HEK293 (cell line): ENCODE measurements around the gene ELL.

Experiments used
- CTCF ChIA-PET: fragments of 350-600 bp; formaldehyde crosslinking; extraction: SDS; loops from one replicate; lab custom pipeline; 2021; ENCODE audit warnings: antibody characterized with exemption; lab: Yijun Ruan, JAX
- POLR2A ChIA-PET: fragments of 300-600 bp; formaldehyde crosslinking; extraction: SDS; loops from one replicate; lab custom pipeline; 2020; ENCODE audit warnings: antibody characterized with exemption, inconsistent platforms; lab: Yijun Ruan, JAX
- H3K27ac ChIP-seq: fragments of 200-500 bp; sonication (Bioruptor generic); 2 replicates; pipeline ENCODE4 v1.5.1; 2014; ENCODE audit warnings: low read depth, low read length, control low read depth, inconsistent platforms; ENCODE audit errors: extremely low read depth
- H3K36me3 ChIP-seq, 2 experiments: fragments of 200-500 bp in 1 of 2; sonication (Bioruptor generic) in 1 of 2; 1 replicate in 1 of 2; 2 replicates in 1 of 2; pipeline ENCODE4 v1.5.1; 2014 to 2017; ENCODE audit warnings: inconsistent platforms in 2 of 2, low read length in 2 of 2; ENCODE audit not compliant: control insufficient read depth in 2 of 2, insufficient read depth in 1 of 2
- H3K4me1 ChIP-seq: fragments of 200-500 bp; sonication (Bioruptor generic); 2 replicates; pipeline ENCODE4 v1.5.1; 2014; ENCODE audit warnings: mild to moderate bottlenecking, low read length, inconsistent platforms; ENCODE audit not compliant: control insufficient read depth, insufficient read depth
- H3K4me3 ChIP-seq: 2 replicates; pipeline ENCODE4 v1.5.1; 2011; ENCODE audit warnings: low read depth, mild to moderate bottlenecking, control low read depth, low read length, moderate library complexity
- H3K9me3 ChIP-seq: fragments of 200-500 bp; sonication (Bioruptor generic); 2 replicates; pipeline ENCODE4 v1.5.1; 2014; ENCODE audit warnings: low read depth, low read length, inconsistent platforms; ENCODE audit not compliant: control insufficient read depth, insufficient read depth
- GLIS2 ChIP-seq: fragments of 450-650 bp; formaldehyde crosslinking; IDR thresholded peaks from 2 replicates; pipeline ENCODE4 v1.5.1; 2016; ENCODE audit warnings: missing biosample characterization, missing genetic modification characterization
- PRDM1 ChIP-seq: fragments of 450-650 bp; formaldehyde crosslinking; IDR thresholded peaks from 2 replicates; pipeline ENCODE4; 2016; ENCODE audit warnings: missing biosample characterization, missing genetic modification characterization
- RBAK ChIP-seq: fragments of 450-650 bp; formaldehyde crosslinking; IDR thresholded peaks from 2 replicates; pipeline ENCODE4 v1.5.1; 2016; ENCODE audit warnings: missing biosample characterization, missing genetic modification characterization
- SETDB1 ChIP-seq: IDR thresholded peaks from one replicate; pipeline ENCODE4 v1.6.1; 2017; ENCODE audit warnings: mild to moderate bottlenecking, low read length, moderate library complexity, mixed read lengths; ENCODE audit not compliant: insufficient read length
- YY1 ChIP-seq: fragments of 450-650 bp; formaldehyde crosslinking; IDR thresholded peaks from 2 replicates; pipeline ENCODE4 v1.5.1; 2018; ENCODE audit warnings: missing biosample characterization, missing genetic modification characterization
- ZNF10 ChIP-seq: fragments of 450-650 bp; formaldehyde crosslinking; IDR thresholded peaks from 2 replicates; pipeline ENCODE4 v1.5.1; 2017; ENCODE audit warnings: missing biosample characterization, missing genetic modification characterization
- ZNF140 ChIP-seq: fragments of 450-650 bp; formaldehyde crosslinking; IDR thresholded peaks from 2 replicates; pipeline ENCODE4 v1.5.1; 2016; ENCODE audit warnings: missing biosample characterization, missing genetic modification characterization
- ZNF157 ChIP-seq: fragments of 450-650 bp; formaldehyde crosslinking; IDR thresholded peaks from 2 replicates; pipeline ENCODE4 v1.5.1; 2016; ENCODE audit warnings: missing biosample characterization, missing genetic modification characterization
- ZNF184 ChIP-seq: fragments of 450-650 bp; IDR thresholded peaks from 2 replicates; pipeline ENCODE4 v1.5.1; 2018; ENCODE audit warnings: missing biosample characterization, mild to moderate bottlenecking, missing genetic modification characterization
- ZNF391 ChIP-seq: fragments of 450-650 bp; formaldehyde crosslinking; IDR thresholded peaks from 2 replicates; pipeline ENCODE4 v1.5.1; 2016; ENCODE audit warnings: low read depth, missing biosample characterization, missing genetic modification characterization, borderline replicate concordance
- ZNF747 ChIP-seq: fragments of 450-650 bp; formaldehyde crosslinking; IDR thresholded peaks from 2 replicates; pipeline ENCODE4 v1.5.1; 2016; ENCODE audit warnings: missing biosample characterization, missing genetic modification characterization
- TF ChIP-seq, protein P1 (sequence below): fragments of 450-650 bp; formaldehyde crosslinking; IDR thresholded peaks from 2 replicates; pipeline ENCODE4 v1.5.1; 2016; ENCODE audit warnings: missing biosample characterization, missing genetic modification characterization
- TF ChIP-seq, protein P2 (sequence below): fragments of 450-650 bp; formaldehyde crosslinking; IDR thresholded peaks from 2 replicates; pipeline ENCODE4 v1.5.1; 2016; ENCODE audit warnings: missing biosample characterization, missing genetic modification characterization
- TF ChIP-seq, protein P3 (sequence below): fragments of 450-650 bp; formaldehyde crosslinking; IDR thresholded peaks from 2 replicates; pipeline ENCODE4 v1.5.1; 2016; ENCODE audit warnings: missing biosample characterization, missing genetic modification characterization
- TF ChIP-seq, protein P4 (sequence below): fragments of 450-650 bp; formaldehyde crosslinking; IDR thresholded peaks from 2 replicates; pipeline ENCODE4 v1.5.1; 2016; ENCODE audit warnings: missing biosample characterization, missing genetic modification characterization
- TF ChIP-seq, protein P5 (sequence below): fragments of 450-650 bp; formaldehyde crosslinking; IDR thresholded peaks from 2 replicates; pipeline ENCODE4 v1.5.1; 2016; ENCODE audit warnings: missing biosample characterization, missing genetic modification characterization

The ELL gene

DNA sequence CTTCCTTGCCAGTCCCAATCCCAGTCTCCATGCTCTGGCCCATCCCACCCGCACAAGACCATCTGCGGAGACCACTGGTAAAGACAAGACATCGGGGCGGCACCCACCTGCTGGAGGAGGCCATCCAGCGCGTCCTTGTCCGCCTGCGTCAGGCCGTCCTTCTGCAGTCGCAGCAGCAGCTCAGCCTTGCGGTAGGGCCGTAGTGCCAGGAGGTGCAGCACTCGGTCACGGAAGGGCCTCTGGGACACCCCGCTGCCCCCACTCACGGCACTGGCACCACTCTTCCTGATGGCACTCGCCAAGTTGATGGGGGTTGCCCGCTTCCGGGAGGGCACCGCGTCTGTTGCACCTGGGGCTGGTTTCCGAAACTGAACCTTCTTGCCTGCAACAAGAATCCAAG is 60.4 kb downstream of the ELL start:
- CTCF ChIA-PET = interaction anchor here (0.6 to 5.8 kb wide), 25 partner anchors 8 to 865 kb away, joined by 3 to 85 read pairs (median 4); partner anchors contain the start of genes DDX49 and KXD1
- Histone ChIP-seq H3K27ac (no peak overlapping the region), H3K4me1 (peaks cover 4% of the 10 kb centered on the region; the same call in 1 of the 2 replicates), H3K4me3 (no peak overlapping the region), H3K9me3 (no peaks in the 10 kb centered on the region), H3K36me3 (peaks cover 0 to 31% of the 10 kb centered on the region in 2 experiments; a peak in 2 of 3 replicates)
- POLR2A ChIA-PET = interaction anchor here (0.6 kb wide), 1 partner anchor 458 kb away, joined by 4 read pairs; the partner anchor contains the start of genes COPE and DDX49
- TF ChIP-seq, protein P1, sequence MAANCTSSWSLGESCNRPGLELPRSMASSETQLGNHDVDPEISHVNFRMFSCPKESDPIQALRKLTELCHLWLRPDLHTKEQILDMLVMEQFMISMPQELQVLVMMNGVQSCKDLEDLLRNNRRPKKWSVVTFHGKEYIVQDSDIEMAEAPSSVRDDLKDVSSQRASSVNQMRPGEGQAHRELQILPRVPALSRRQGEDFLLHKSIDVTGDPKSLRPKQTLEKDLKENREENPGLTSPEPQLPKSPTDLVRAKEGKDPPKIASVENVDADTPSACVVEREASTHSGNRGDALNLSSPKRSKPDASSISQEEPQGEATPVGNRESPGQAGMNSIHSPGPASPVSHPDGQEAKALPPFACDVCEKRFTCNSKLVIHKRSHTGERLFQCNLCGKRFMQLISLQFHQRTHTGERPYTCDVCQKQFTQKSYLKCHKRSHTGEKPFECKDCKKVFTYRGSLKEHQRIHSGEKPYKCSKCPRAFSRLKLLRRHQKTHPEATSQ (tag by site-specific recombination) = no peak
- TF ChIP-seq, protein P2, sequence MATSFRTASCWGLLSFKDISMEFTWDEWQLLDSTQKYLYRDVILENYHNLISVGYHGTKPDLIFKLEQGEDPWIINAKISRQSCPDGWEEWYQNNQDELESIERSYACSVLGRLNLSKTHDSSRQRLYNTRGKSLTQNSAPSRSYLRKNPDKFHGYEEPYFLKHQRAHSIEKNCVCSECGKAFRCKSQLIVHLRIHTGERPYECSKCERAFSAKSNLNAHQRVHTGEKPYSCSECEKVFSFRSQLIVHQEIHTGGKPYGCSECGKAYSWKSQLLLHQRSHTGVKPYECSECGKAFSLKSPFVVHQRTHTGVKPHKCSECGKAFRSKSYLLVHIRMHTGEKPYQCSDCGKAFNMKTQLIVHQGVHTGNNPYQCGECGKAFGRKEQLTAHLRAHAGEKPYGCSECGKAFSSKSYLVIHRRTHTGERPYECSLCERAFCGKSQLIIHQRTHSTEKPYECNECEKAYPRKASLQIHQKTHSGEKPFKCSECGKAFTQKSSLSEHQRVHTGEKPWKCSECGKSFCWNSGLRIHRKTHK (tag by site-specific recombination) = no peak
- TF ChIP-seq, protein P3, sequence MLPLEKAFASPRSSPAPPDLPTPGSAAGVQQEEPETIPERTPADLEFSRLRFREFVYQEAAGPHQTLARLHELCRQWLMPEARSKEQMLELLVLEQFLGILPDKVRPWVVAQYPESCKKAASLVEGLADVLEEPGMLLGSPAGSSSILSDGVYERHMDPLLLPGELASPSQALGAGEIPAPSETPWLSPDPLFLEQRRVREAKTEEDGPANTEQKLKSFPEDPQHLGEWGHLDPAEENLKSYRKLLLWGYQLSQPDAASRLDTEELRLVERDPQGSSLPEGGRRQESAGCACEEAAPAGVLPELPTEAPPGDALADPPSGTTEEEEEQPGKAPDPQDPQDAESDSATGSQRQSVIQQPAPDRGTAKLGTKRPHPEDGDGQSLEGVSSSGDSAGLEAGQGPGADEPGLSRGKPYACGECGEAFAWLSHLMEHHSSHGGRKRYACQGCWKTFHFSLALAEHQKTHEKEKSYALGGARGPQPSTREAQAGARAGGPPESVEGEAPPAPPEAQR = no peak
- TF ChIP-seq RBAK (tag by site-specific recombination) (no peak), ZNF157 (tag by site-specific recombination) (no peak), ZNF184 (tag by site-specific recombination) (no peak), ZNF10 (tag by site-specific recombination) (no peak), PRDM1 (tag by site-specific recombination) (no peak)
- TF ChIP-seq, protein P4, sequence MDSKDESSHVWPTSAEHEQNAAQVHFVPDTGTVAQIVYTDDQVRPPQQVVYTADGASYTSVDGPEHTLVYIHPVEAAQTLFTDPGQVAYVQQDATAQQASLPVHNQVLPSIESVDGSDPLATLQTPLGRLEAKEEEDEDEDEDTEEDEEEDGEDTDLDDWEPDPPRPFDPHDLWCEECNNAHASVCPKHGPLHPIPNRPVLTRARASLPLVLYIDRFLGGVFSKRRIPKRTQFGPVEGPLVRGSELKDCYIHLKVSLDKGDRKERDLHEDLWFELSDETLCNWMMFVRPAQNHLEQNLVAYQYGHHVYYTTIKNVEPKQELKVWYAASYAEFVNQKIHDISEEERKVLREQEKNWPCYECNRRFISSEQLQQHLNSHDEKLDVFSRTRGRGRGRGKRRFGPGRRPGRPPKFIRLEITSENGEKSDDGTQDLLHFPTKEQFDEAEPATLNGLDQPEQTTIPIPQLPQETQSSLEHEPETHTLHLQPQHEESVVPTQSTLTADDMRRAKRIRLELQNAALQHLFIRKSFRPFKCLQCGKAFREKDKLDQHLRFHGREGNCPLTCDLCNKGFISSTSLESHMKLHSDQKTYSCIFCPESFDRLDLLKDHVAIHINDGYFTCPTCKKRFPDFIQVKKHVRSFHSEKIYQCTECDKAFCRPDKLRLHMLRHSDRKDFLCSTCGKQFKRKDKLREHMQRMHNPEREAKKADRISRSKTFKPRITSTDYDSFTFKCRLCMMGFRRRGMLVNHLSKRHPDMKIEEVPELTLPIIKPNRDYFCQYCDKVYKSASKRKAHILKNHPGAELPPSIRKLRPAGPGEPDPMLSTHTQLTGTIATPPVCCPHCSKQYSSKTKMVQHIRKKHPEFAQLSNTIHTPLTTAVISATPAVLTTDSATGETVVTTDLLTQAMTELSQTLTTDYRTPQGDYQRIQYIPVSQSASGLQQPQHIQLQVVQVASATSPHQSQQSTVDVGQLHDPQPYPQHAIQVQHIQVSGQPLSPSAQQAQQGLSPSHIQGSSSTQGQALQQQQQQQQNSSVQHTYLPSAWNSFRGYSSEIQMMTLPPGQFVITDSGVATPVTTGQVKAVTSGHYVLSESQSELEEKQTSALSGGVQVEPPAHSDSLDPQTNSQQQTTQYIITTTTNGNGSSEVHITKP = no peak
- TF ChIP-seq, protein P5, sequence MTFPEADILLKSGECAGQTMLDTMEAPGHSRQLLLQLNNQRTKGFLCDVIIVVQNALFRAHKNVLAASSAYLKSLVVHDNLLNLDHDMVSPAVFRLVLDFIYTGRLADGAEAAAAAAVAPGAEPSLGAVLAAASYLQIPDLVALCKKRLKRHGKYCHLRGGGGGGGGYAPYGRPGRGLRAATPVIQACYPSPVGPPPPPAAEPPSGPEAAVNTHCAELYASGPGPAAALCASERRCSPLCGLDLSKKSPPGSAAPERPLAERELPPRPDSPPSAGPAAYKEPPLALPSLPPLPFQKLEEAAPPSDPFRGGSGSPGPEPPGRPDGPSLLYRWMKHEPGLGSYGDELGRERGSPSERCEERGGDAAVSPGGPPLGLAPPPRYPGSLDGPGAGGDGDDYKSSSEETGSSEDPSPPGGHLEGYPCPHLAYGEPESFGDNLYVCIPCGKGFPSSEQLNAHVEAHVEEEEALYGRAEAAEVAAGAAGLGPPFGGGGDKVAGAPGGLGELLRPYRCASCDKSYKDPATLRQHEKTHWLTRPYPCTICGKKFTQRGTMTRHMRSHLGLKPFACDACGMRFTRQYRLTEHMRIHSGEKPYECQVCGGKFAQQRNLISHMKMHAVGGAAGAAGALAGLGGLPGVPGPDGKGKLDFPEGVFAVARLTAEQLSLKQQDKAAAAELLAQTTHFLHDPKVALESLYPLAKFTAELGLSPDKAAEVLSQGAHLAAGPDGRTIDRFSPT (tag by site-specific recombination) = no peak

DNA sequence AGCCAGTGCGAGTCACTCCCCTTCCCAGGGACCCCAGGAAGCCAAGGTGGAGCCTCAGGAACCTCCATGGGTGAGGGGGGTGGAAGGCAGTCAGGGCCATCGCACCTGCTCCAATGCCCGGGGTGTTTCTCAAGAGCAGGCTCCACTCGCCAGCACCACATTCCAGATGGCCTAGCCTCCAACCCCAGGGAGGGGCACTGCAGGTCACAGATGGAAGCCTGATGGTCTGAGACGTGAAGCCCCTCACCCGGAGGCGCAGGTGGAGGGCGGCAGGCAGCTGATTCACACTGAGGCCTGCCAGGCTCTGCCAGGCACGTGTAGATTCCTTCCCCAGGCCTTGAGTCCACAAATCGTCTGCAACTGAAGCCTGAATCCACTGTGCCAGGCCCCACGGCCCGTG is 61.0 kb downstream of the ELL start:
- CTCF ChIA-PET = interaction anchor here (0.6 to 5.8 kb wide), 13 partner anchors 9 to 1507 kb away, joined by 3 to 85 read pairs (median 4); partner anchors contain the start of gene KXD1
- POLR2A ChIA-PET = no interaction called here
- H3K4me1 ChIP-seq = peaks cover 4% of the 10 kb centered on the region; the same call in 1 of the 2 replicates
- H3K27ac ChIP-seq = no peak overlapping the region
- peaks cover 0 to 37% of the 10 kb centered on the region in 2 experiments; a peak in 2 of 3 replicates for H3K36me3 ChIP-seq
- H3K9me3 ChIP-seq = no peaks in the 10 kb centered on the region
- H3K4me3 ChIP-seq = no peak overlapping the region
- TF ChIP-seq ZNF140 (tag by site-specific recombination) = no peak
- TF ChIP-seq YY1 = no peak
- TF ChIP-seq GLIS2 = no peak
- no peak for TF ChIP-seq SETDB1
- TF ChIP-seq ZNF391 (tag by site-specific recombination) = no peak
- no peak for TF ChIP-seq ZNF747 (tag by site-specific recombination)
